Natural killer cell (primary cell): ENCODE results near the gene TMPRSS7. TPM values are rescaled to one million over a fixed set of nuclear protein-coding genes. Genes with fewer than 3 reads are reported as not detected.

Experiments used
- ATAC-seq, 3 donors: fragments of 150-1000 bp in 2 of 3; fragments of 200-7000 bp in 1 of 3; cut with Tn5 transposase; 1 replicate in 1 of 3; 2 replicates in 2 of 3; pipeline ENCODE4 v1.10.0; 2021; ENCODE audit warnings: mild to moderate bottlenecking in 2 of 3, moderate library complexity in 2 of 3
- DNase-seq, 2 donors: peaks; one replicate each; pipeline versions ENCODE4 v3.0.0 to v3.0.0-alpha.2; 2013 to 2021; ENCODE audit warnings: mixed read lengths in 1 of 2
- H3K27ac ChIP-seq: one replicate; pipeline ENCODE4 v1.5.1; 2013; ENCODE audit warnings: mild to moderate bottlenecking, low read length
- H3K27me3 ChIP-seq: one replicate; pipeline ENCODE4 v1.6.1; 2013; ENCODE audit warnings: low read length; ENCODE audit not compliant: control insufficient read depth, insufficient read depth
- H3K36me3 ChIP-seq: one replicate; pipeline ENCODE4 v1.6.1; 2013; ENCODE audit warnings: low read length; ENCODE audit not compliant: control insufficient read depth, insufficient read depth
- H3K4me1 ChIP-seq: one replicate; pipeline ENCODE4 v1.6.1; 2013; ENCODE audit warnings: low read length; ENCODE audit not compliant: control insufficient read depth, insufficient read depth
- H3K4me3 ChIP-seq: one replicate; pipeline ENCODE4 v1.5.1; 2013; ENCODE audit warnings: low read length
- H3K9me3 ChIP-seq: one replicate; pipeline ENCODE4 v1.6.1; 2013; ENCODE audit warnings: low read length; ENCODE audit not compliant: control insufficient read depth, insufficient read depth
- H3K27ac Mint-ChIP-seq, 2 donors: one replicate each; pipeline ENCODE4 v1.8.0; 2022; ENCODE audit warnings: mild to moderate bottlenecking in 2 of 2, mixed read lengths in 2 of 2, moderate library complexity in 1 of 2
- H3K27me3 Mint-ChIP-seq, 2 donors: one replicate each; pipeline ENCODE4 v1.8.0; 2022; ENCODE audit warnings: low read depth in 2 of 2, mixed read lengths in 2 of 2
- H3K36me3 Mint-ChIP-seq: one replicate; pipeline ENCODE4 v1.8.0; 2022; ENCODE audit warnings: mixed read lengths
- H3K4me1 Mint-ChIP-seq, 2 donors: one replicate each; pipeline ENCODE4 v1.8.0; 2022; ENCODE audit warnings: mixed read lengths in 2 of 2
- H3K4me3 Mint-ChIP-seq: one replicate; pipeline ENCODE4 v1.8.0; 2022; ENCODE audit warnings: mild to moderate bottlenecking, moderate library complexity, mixed read lengths
- H3K9me3 Mint-ChIP-seq, 2 donors: one replicate each; pipeline ENCODE4 v1.8.0; 2022; ENCODE audit warnings: mixed read lengths in 2 of 2
- whole genome bisulfite sequencing: methylation state at CpG from one replicate; pipeline ENCODE4 v1.1.7; 2013; ENCODE audit warnings: missing lambda C conversion rate; ENCODE audit not compliant: insufficient coverage; 5-methylcytosine and 5-hydroxymethylcytosine counted together
- intact Hi-C: fragments of 100-400 bp; cut with micrococcal nuclease; formaldehyde crosslinking; loops from one replicate; pipeline ENCODE4 v1.14.2; 2022
- total RNA-seq, 4 donors: library from RNA; stranded (reverse); fragments of 120-200 nt in 1 of 4; gene quantifications; one replicate each; pipeline versions ENCODE4 v1.2.3 to v1.2.4, GENCODE V29; 2013 to 2022
- TF ChIP-seq, protein P1 (sequence below): fragments of 200-600 bp; IDR thresholded peaks from one replicate; pipeline ENCODE4 v1.8.0; 2022; ENCODE audit warnings: antibody characterized with exemption

TMPRSS7 gene
- total RNA-seq, 3 donors from 2014 or later (not counting 1 experiment from before 2014, with no cell fraction given), result not detected

DNA sequence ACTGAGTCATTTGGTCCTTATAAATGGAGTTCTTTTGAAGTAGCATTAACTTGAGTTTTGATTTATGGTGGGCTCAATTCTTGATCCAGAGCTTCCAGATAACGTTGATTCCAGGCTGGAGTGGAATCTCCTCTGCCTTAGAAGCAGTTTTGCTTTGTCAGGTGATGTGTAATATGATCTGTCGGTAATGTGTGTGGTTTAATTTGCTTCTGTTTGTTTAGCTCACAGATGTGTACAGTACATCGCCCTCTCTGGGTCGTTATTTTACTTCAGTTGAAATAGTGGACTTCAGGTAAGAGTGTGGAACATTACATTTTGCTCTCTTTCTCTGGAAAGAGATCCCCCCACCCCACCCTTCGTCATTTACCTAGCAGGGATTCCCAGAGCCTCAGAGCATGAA, 74.8 kb downstream of the TMPRSS7 start:
- DNase-seq, result no peak
- Mint-ChIP-seq H3K4me1 (peaks cover 0 to 6% of the 10 kb centered on the region in 2 donors), H3K9me3 (no peaks in the 10 kb centered on the region), H3K4me3 (no peak overlapping the region), H3K27ac (no peak overlapping the region), H3K27me3 (no peaks in the 10 kb centered on the region), H3K36me3 (no peaks in the 10 kb centered on the region)
- intact Hi-C loops, result no loop called here
- TF ChIP-seq, protein P1, sequence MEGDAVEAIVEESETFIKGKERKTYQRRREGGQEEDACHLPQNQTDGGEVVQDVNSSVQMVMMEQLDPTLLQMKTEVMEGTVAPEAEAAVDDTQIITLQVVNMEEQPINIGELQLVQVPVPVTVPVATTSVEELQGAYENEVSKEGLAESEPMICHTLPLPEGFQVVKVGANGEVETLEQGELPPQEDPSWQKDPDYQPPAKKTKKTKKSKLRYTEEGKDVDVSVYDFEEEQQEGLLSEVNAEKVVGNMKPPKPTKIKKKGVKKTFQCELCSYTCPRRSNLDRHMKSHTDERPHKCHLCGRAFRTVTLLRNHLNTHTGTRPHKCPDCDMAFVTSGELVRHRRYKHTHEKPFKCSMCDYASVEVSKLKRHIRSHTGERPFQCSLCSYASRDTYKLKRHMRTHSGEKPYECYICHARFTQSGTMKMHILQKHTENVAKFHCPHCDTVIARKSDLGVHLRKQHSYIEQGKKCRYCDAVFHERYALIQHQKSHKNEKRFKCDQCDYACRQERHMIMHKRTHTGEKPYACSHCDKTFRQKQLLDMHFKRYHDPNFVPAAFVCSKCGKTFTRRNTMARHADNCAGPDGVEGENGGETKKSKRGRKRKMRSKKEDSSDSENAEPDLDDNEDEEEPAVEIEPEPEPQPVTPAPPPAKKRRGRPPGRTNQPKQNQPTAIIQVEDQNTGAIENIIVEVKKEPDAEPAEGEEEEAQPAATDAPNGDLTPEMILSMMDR, result no peak
- Histone ChIP-seq H3K27me3 (no peaks in the 10 kb centered on the region), H3K36me3 (no peaks in the 10 kb centered on the region), H3K4me3 (no peak overlapping the region), H3K27ac (no peak overlapping the region), H3K4me1 (no peaks in the 10 kb centered on the region), H3K9me3 (no peaks in the 10 kb centered on the region)
- 77% methylated on average over 4 of the region's 5 CpGs for WGBS
- ATAC-seq, result no peak

DNA sequence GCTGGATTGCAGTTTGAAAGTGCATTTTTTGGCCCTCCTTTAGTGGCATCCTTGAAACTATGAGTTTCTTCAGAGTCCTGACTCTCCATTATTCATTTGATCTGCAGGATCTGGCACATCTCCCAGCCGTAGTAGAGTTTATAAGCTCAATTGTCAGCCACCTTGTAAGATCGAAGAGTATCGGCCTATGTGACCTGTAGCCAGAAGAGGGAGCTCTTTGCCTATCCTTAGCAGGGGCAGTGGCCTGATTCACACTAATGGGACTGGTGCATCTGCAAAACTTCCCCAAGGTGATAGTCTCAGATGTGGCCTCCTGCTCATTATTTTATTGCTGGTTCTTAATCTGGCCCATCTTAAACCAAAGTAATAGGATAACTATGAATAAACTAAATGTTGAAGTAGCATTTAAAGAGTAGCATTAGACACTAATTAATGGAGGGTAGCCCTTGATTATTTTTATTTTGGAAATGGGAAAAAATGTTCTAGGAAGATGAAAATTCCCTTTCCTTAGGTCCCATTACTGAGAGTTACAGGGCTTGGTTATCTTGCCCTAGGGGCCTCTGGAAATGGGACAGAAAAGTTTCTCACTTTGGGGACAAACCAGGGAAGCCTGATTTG, 77.4 kb downstream of the TMPRSS7 start:
- 4% methylated on average over 3 of the region's 3 CpGs for WGBS
- Mint-ChIP-seq H3K9me3 (no peaks in the 10 kb centered on the region), H3K27ac (no peak overlapping the region), H3K36me3 (no peaks in the 10 kb centered on the region), H3K4me3 (no peak overlapping the region), H3K27me3 (no peaks in the 10 kb centered on the region), H3K4me1 (peaks cover 10 to 18% of the 10 kb centered on the region in 2 donors)
- intact Hi-C loops, result loop anchor here (1.0 kb wide), 2 partner anchors 407 to 419 kb away; no protein-coding TSS in a partner anchor
- Histone ChIP-seq H3K27ac (no peak overlapping the region), H3K4me3 (no peak overlapping the region), H3K4me1 (peaks cover 12% of the 10 kb centered on the region), H3K9me3 (no peaks in the 10 kb centered on the region), H3K36me3 (no peaks in the 10 kb centered on the region), H3K27me3 (no peaks in the 10 kb centered on the region)
- ATAC-seq, result peak; percentile 81 to 90 (median 87)
- TF ChIP-seq, protein P1, result peak; percentile 62
- DNase-seq, result peak; percentile 23 to 86

DNA sequence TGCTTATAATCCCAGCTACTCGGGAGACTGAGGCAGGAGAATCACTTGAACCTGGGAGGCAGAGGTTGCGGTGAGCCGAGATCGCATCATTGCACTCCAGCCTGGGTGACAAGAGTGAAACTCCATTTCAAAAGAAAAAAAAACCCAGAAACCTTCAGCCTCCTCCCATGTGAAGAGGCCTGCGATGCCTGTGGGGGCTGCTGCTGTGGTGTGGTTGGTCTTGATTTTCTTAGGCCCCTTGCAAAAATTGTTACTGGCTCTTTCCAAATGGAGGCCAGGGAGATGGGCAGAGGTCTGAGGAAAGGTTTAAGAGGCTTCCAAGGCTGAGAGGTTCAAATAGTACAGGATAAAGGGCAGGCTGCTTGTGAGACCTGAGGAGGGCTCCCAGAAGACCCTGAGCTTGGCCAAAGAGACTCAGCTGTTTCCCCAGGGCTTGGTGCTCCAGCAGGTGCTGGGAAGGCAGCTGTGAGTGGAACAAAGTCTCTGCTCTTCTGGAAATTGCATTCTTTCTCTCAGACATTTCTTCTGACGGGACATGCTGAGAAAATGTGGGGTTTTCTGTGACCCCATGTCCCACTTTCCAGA, 80.1 kb downstream of the TMPRSS7 start:
- Histone ChIP-seq H3K27ac (no peak overlapping the region), H3K36me3 (no peaks in the 10 kb centered on the region), H3K4me1 (peaks cover 13% of the 10 kb centered on the region), H3K4me3 (no peak overlapping the region), H3K9me3 (no peaks in the 10 kb centered on the region), H3K27me3 (no peaks in the 10 kb centered on the region)
- H3K27me3 Mint-ChIP-seq, result peaks cover 0 to 1% of the 10 kb centered on the region in 2 donors
- DNase-seq (no peak), ATAC-seq (no peak)
- no peaks in the 10 kb centered on the region for H3K36me3 Mint-ChIP-seq
- WGBS, result 53% methylated on average over 3 of the region's 6 CpGs
- intact Hi-C loops, result no loop called here
- TF ChIP-seq, protein P1, result no peak
- H3K4me1 Mint-ChIP-seq, result peaks cover 19 to 23% of the 10 kb centered on the region in 2 donors
- no peak overlapping the region for H3K4me3 Mint-ChIP-seq
- H3K27ac Mint-ChIP-seq, result no peak overlapping the region
- no peaks in the 10 kb centered on the region for H3K9me3 Mint-ChIP-seq
